Measurements from ENCODE around the gene CACNG4. TPM values are rescaled to one million over a fixed set of nuclear protein-coding genes. Genes with fewer than 3 reads are reported as not detected.
"Not testable (repeated sequence)": the region's sequence is repeated elsewhere in the genome, so short reads cannot be mapped to it uniquely, and the experiment has no call there.

CACNG4 gene
- total RNA-seq, 1 donor from 2014 or later = not detected

GRCh38 chr17:66968916-66969315, 4.4 kb downstream of the CACNG4 start:
- H3K4me3 ChIP-seq = no peak overlapping the region
- no peak for DNase-seq
- intact Hi-C loops (cut with micrococcal nuclease) = no loop called here
- no peaks in the 10 kb centered on the region for H3K9me3 ChIP-seq (replicated peaks)
- TF ChIP-seq CTCF (IDR thresholded peaks at IDR 0.05; ENCODE audit: borderline replicate concordance) = no peak
- H3K36me3 ChIP-seq = no peaks in the 10 kb centered on the region
- peaks cover 92% of the 10 kb centered on the region for H3K27me3 ChIP-seq (ENCODE audit: low read depth)
- peaks cover 21% of the 10 kb centered on the region for H3K4me1 ChIP-seq
- H3K27ac ChIP-seq (replicated peaks) = no peak overlapping the region

GRCh38 chr17:66970140-66970539, 5.6 kb downstream of the CACNG4 start:
- no peak overlapping the region for H3K27ac ChIP-seq (replicated peaks)
- H3K9me3 ChIP-seq (replicated peaks) = no peaks in the 10 kb centered on the region
- no peak overlapping the region for H3K4me3 ChIP-seq
- intact Hi-C loops (cut with micrococcal nuclease) = no loop called here
- TF ChIP-seq CTCF (IDR thresholded peaks at IDR 0.05; ENCODE audit: borderline replicate concordance) = no peak
- peaks cover 91% of the 10 kb centered on the region for H3K27me3 ChIP-seq (ENCODE audit: low read depth)
- DNase-seq = no peak
- H3K4me1 ChIP-seq = peaks cover 19% of the 10 kb centered on the region
- no peaks in the 10 kb centered on the region for H3K36me3 ChIP-seq

- intact Hi-C loops (cut with micrococcal nuclease) = no loop called here
- peaks cover 84% of the 10 kb centered on the region for H3K27me3 ChIP-seq (ENCODE audit: low read depth)
- no peaks in the 10 kb centered on the region for H3K36me3 ChIP-seq
- no peak overlapping the region for H3K4me3 ChIP-seq
- peaks cover 18% of the 10 kb centered on the region for H3K4me1 ChIP-seq
- no peak overlapping the region for H3K27ac ChIP-seq (replicated peaks)
- no peak for DNase-seq
- no peak for TF ChIP-seq CTCF (IDR thresholded peaks at IDR 0.05; ENCODE audit: borderline replicate concordance)
- H3K9me3 ChIP-seq (replicated peaks) = no peaks in the 10 kb centered on the region
Measured at GRCh38 chr17:66970797-66971196, 6.3 kb downstream of the CACNG4 start.

GRCh38 chr17:66971264-66971663, 6.8 kb downstream of the CACNG4 start:
- intact Hi-C loops (cut with micrococcal nuclease) = no loop called here
- no peaks in the 10 kb centered on the region for H3K9me3 ChIP-seq (replicated peaks)
- peaks cover 18% of the 10 kb centered on the region for H3K4me1 ChIP-seq
- no peak for DNase-seq
- H3K27me3 ChIP-seq (ENCODE audit: low read depth) = peaks cover 80% of the 10 kb centered on the region
- no peak for TF ChIP-seq CTCF (IDR thresholded peaks at IDR 0.05; ENCODE audit: borderline replicate concordance)
- no peaks in the 10 kb centered on the region for H3K36me3 ChIP-seq
- no peak overlapping the region for H3K27ac ChIP-seq (replicated peaks)
- H3K4me3 ChIP-seq = no peak overlapping the region

GRCh38 chr17:66971730-66972441, 7.4 kb downstream of the CACNG4 start:
- DNase-seq = no peak
- H3K27me3 ChIP-seq (ENCODE audit: low read depth) = peaks cover 74% of the 10 kb centered on the region
- no peak overlapping the region for H3K27ac ChIP-seq (replicated peaks)
- no peaks in the 10 kb centered on the region for H3K36me3 ChIP-seq
- peaks cover 16% of the 10 kb centered on the region for H3K4me1 ChIP-seq
- intact Hi-C loops (cut with micrococcal nuclease) = no loop called here
- H3K9me3 ChIP-seq (replicated peaks) = no peaks in the 10 kb centered on the region
- no peak for TF ChIP-seq CTCF (IDR thresholded peaks at IDR 0.05; ENCODE audit: borderline replicate concordance)
- no peak overlapping the region for H3K4me3 ChIP-seq

DNA sequence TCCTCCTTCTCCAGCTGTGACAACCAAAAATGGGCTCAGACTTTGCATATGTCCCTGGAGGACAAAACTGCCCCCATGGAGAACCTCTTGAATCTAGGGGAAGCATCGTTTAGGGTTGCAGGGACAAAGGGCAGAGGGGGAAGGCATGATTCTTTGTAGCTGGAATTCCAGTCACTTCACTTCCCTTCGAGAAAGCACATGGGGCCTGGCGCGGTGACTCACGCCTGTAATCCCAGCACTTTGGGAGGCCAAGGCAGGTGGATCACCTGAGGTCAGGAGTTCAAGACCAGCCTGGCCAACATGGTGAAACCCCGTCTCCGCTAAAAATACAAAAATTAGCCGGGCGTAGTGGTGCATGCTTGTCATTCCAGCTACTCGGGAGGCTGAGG, 7.9 kb downstream of the CACNG4 start:
- H3K36me3 ChIP-seq; DNase-seq; intact Hi-C loops (cut with micrococcal nuclease); H3K9me3 ChIP-seq (replicated peaks); H3K27ac ChIP-seq (replicated peaks); H3K4me3 ChIP-seq: not testable (repeated sequence)
- Histone ChIP-seq H3K4me1 (peaks cover 21% of the 10 kb centered on the region), H3K27me3 (ENCODE audit: low read depth) (peaks cover 70% of the 10 kb centered on the region)
